ENCODE measurements around the gene PLIN5. TPM values are rescaled to one million over a fixed set of nuclear protein-coding genes. Genes with fewer than 3 reads are reported as not detected.

Gene PLIN5
- total and polyA plus RNA-seq, 2 donors (not counting 1 experiment from before 2014, with no cell fraction given) = not detected

DNA sequence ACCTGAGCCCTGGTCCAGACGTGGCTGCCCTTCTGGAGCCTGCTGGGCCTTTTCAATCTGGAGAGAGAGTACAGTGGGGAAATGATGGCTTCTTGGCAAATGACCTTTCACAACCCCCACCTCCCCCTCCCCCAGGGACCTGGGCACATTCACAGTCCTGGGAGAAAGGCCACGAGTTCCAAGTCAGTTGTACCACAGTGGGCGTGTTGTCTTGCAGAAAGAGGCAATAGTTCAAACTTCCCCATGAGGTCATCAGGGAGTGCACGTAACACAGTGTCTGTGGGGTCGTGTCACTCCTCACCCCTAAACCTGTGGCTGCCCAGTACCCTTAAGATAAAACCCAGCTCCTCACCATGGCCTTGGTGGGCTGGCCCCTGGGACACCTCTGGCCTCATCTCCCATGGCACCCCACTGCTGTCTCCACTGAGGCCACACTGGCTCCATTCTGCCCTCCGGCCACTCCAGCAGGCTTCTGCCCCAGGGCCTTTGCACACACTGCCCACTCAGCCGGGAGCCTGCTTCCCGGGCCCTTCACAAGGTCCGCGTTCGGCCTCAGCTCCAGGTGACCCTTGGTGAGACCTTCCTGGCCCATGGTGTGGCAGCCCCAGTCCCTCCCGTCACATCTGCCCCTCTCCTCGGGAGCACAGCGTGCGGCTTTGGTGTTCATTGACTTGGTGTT is 30.0 kb downstream of the PLIN5 start:
- H3K4me2 ChIP-seq (ENCODE audit: extremely low read depth, insufficient read depth, low read length) = no peak overlapping the region
- peaks cover 5% of the 10 kb centered on the region for H3K4me1 ChIP-seq (ENCODE audit: control insufficient read depth, extremely low read depth, insufficient read depth, low read length)
- no peak overlapping the region for H2AFZ ChIP-seq (ENCODE audit: low read length)
- H3K27me3 ChIP-seq (ENCODE audit: control insufficient read depth, insufficient read depth, low read length) = no peaks in the 10 kb centered on the region
- no peak for DNase-seq (ENCODE audit: low read depth in 2 of 2)
- H3K9me3 ChIP-seq (ENCODE audit: control insufficient read depth, insufficient read depth, low read depth, low read length) = no peaks in the 10 kb centered on the region
- TF ChIP-seq, protein P1, sequence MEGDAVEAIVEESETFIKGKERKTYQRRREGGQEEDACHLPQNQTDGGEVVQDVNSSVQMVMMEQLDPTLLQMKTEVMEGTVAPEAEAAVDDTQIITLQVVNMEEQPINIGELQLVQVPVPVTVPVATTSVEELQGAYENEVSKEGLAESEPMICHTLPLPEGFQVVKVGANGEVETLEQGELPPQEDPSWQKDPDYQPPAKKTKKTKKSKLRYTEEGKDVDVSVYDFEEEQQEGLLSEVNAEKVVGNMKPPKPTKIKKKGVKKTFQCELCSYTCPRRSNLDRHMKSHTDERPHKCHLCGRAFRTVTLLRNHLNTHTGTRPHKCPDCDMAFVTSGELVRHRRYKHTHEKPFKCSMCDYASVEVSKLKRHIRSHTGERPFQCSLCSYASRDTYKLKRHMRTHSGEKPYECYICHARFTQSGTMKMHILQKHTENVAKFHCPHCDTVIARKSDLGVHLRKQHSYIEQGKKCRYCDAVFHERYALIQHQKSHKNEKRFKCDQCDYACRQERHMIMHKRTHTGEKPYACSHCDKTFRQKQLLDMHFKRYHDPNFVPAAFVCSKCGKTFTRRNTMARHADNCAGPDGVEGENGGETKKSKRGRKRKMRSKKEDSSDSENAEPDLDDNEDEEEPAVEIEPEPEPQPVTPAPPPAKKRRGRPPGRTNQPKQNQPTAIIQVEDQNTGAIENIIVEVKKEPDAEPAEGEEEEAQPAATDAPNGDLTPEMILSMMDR (conservative IDR thresholded peaks at IDR 0.05 in 1 of 2, IDR thresholded peaks at IDR 0.05 in 1 of 2; ENCODE audit: low read depth in 1 of 2, low read length in 2 of 2) = no peak
- no peak for TF ChIP-seq EZH2 (IDR thresholded peaks at IDR 0.05; ENCODE audit: low read length, missing control alignments)
- no peak overlapping the region for H3K27ac ChIP-seq (ENCODE audit: insufficient read depth, low read length)
- peaks cover 11% of the 10 kb centered on the region for H3K36me3 ChIP-seq (ENCODE audit: control insufficient read depth, insufficient read depth, low read length)
- H3K79me2 ChIP-seq (ENCODE audit: control insufficient read depth, insufficient read depth, low read length) = no peaks in the 10 kb centered on the region
- no peak overlapping the region for H3K4me3 ChIP-seq (replicated peaks in 1 of 4; ENCODE audit: control extremely low read depth in 1 of 4, insufficient read depth in 1 of 4, low read depth in 3 of 4, low read length in 4 of 4)
- H3K9ac ChIP-seq (ENCODE audit: insufficient read depth, low read length) = no peak overlapping the region
- H4K20me1 ChIP-seq (ENCODE audit: control insufficient read depth, extremely low read depth, insufficient read depth, low read length) = no peaks in the 10 kb centered on the region

DNA sequence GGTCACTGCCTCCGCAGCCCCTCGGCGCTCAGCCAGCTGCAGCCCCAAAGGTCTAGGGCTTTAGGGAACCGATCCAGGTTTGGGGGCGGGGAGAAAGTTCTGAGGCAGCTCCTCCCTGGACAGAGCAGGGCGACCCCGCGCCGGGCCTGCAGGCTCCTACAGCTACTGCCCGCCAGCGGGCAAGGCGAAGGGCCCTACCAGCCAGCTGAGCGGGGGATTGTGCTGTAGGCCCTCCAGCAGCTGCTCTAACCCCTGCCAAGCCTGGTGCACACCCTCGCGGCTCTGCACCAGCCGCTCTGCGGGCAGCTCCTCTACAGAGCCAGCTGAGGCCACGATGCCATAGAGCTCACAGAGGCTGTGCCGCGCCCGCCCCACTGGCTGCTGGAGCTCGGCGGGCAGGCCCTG is 30.7 kb downstream of the PLIN5 start:
- H2AFZ ChIP-seq (ENCODE audit: low read length) = no peak overlapping the region
- no peak overlapping the region for H3K4me2 ChIP-seq (ENCODE audit: extremely low read depth, insufficient read depth, low read length)
- no peaks in the 10 kb centered on the region for H4K20me1 ChIP-seq (ENCODE audit: control insufficient read depth, extremely low read depth, insufficient read depth, low read length)
- H3K27ac ChIP-seq (ENCODE audit: insufficient read depth, low read length) = no peak overlapping the region
- no peaks in the 10 kb centered on the region for H3K27me3 ChIP-seq (ENCODE audit: control insufficient read depth, insufficient read depth, low read length)
- H3K9ac ChIP-seq (ENCODE audit: insufficient read depth, low read length) = no peak overlapping the region
- no peak for DNase-seq (ENCODE audit: low read depth in 2 of 2)
- H3K9me3 ChIP-seq (ENCODE audit: control insufficient read depth, insufficient read depth, low read depth, low read length) = no peaks in the 10 kb centered on the region
- H3K4me3 ChIP-seq (replicated peaks in 1 of 4; ENCODE audit: control extremely low read depth in 1 of 4, insufficient read depth in 1 of 4, low read depth in 3 of 4, low read length in 4 of 4) = no peak overlapping the region
- no peak for TF ChIP-seq EZH2 (IDR thresholded peaks at IDR 0.05; ENCODE audit: low read length, missing control alignments)
- TF ChIP-seq, protein P1 (conservative IDR thresholded peaks at IDR 0.05 in 1 of 2, IDR thresholded peaks at IDR 0.05 in 1 of 2; ENCODE audit: low read depth in 1 of 2, low read length in 2 of 2) = no peak
- peaks cover 12% of the 10 kb centered on the region for H3K36me3 ChIP-seq (ENCODE audit: control insufficient read depth, insufficient read depth, low read length)
- H3K4me1 ChIP-seq (ENCODE audit: control insufficient read depth, extremely low read depth, insufficient read depth, low read length) = peaks cover 5% of the 10 kb centered on the region
- no peaks in the 10 kb centered on the region for H3K79me2 ChIP-seq (ENCODE audit: control insufficient read depth, insufficient read depth, low read length)

DNA sequence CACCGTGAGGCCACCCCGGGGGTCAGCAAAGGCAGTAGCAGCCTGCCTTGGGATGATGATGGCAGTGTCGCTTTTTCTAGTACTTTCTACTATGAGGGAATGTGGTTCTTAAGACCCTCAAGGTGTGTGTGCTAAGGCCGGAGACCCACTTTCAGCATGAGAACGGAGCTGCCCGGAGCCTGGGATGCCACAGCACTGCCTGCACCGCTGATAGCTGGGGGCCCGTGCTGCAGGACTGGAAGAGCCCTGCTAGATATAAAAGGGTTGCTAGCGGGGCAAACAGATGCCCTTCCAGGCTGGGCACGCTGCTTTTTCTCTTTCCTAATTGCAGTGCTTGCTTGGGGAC is 31.2 kb downstream of the PLIN5 start:
- H3K4me2 ChIP-seq (ENCODE audit: extremely low read depth, insufficient read depth, low read length) = no peak overlapping the region
- no peaks in the 10 kb centered on the region for H3K27me3 ChIP-seq (ENCODE audit: control insufficient read depth, insufficient read depth, low read length)
- TF ChIP-seq EZH2 (IDR thresholded peaks at IDR 0.05; ENCODE audit: low read length, missing control alignments) = no peak
- TF ChIP-seq, protein P1 (conservative IDR thresholded peaks at IDR 0.05 in 1 of 2, IDR thresholded peaks at IDR 0.05 in 1 of 2; ENCODE audit: low read depth in 1 of 2, low read length in 2 of 2) = no peak
- no peak for DNase-seq (ENCODE audit: low read depth in 2 of 2)
- H3K27ac ChIP-seq (ENCODE audit: insufficient read depth, low read length) = no peak overlapping the region
- no peak overlapping the region for H3K4me3 ChIP-seq (replicated peaks in 1 of 4; ENCODE audit: control extremely low read depth in 1 of 4, insufficient read depth in 1 of 4, low read depth in 3 of 4, low read length in 4 of 4)
- no peaks in the 10 kb centered on the region for H3K79me2 ChIP-seq (ENCODE audit: control insufficient read depth, insufficient read depth, low read length)
- H3K9me3 ChIP-seq (ENCODE audit: control insufficient read depth, insufficient read depth, low read depth, low read length) = no peaks in the 10 kb centered on the region
- H3K4me1 ChIP-seq (ENCODE audit: control insufficient read depth, extremely low read depth, insufficient read depth, low read length) = peaks cover 5% of the 10 kb centered on the region
- no peak overlapping the region for H2AFZ ChIP-seq (ENCODE audit: low read length)
- no peak overlapping the region for H3K9ac ChIP-seq (ENCODE audit: insufficient read depth, low read length)
- peaks cover 13% of the 10 kb centered on the region for H3K36me3 ChIP-seq (ENCODE audit: control insufficient read depth, insufficient read depth, low read length)
- H4K20me1 ChIP-seq (ENCODE audit: control insufficient read depth, extremely low read depth, insufficient read depth, low read length) = no peaks in the 10 kb centered on the region
